Measurements from ENCODE around the gene CAMTA1. TPM values are rescaled to one million over a fixed set of nuclear protein-coding genes. Genes with fewer than 3 reads are reported as not detected.

Gene CAMTA1
- total and polyA plus RNA-seq, 4 donors: 18.0 to 93.5 (median 35.8) TPM

DNA sequence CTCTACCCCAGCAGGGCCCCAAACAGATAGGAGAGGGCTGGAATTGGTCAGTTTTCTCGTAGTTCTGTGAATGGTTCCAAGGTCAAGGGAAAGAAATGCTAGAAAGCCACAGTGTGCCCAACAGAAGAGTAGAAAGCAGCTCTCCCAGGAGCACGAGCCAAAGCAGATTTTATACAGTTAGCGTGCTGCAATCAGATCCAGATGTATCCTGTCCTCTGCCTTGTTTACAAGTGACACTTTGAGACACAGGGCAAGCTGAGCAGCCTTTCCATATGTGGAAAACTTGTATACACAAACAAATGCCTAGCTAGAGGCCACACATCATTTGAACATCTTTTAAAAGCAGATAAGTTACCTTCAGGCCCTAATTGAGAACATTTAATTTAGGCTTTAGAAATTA is 992.3 kb downstream of the CAMTA1 start:
- Histone ChIP-seq H3K4me3 (ENCODE audit: low read depth in 1 of 3, low read length in 3 of 3) (no peak overlapping the region), H3K27me3 (ENCODE audit: control insufficient read depth in 4 of 4, insufficient read depth in 4 of 4, low read length in 3 of 4) (no peaks in the 10 kb centered on the region), H3K9me3 (ENCODE audit: control insufficient read depth in 4 of 4, low read length in 3 of 4) (no peaks in the 10 kb centered on the region), H3K27ac (ENCODE audit: low read depth in 1 of 2, low read length in 2 of 2) (no peak overlapping the region), H3K9ac (ENCODE audit: low read depth in 1 of 2, low read length in 2 of 2) (no peak overlapping the region), H3K4me1 (ENCODE audit: control insufficient read depth in 4 of 4, insufficient read depth in 4 of 4, low read length in 3 of 4) (peaks cover 1 to 18% (median 10%) of the 10 kb centered on the region in 4 donors), H3K36me3 (ENCODE audit: control insufficient read depth in 4 of 4, insufficient read depth in 3 of 4, low read depth in 1 of 4, low read length in 3 of 4) (peaks cover 0 to 33% (median 26%) of the 10 kb centered on the region in 4 donors)
- DNase-seq (ENCODE audit: low spot score): no peak
- TF ChIP-seq YY1 (IDR thresholded peaks at IDR 0.05) (no peak), NR2F2 (IDR thresholded peaks at IDR 0.05) (no peak), TAF1 (conservative IDR thresholded peaks at IDR 0.05) (no peak), RAD21 (IDR thresholded peaks at IDR 0.05) (no peak), HNF4G (IDR thresholded peaks at IDR 0.05) (no peak), GABPA (IDR thresholded peaks at IDR 0.05 in 1 of 2, conservative IDR thresholded peaks at IDR 0.05 in 1 of 2) (no peak), FOXA2 (IDR thresholded peaks at IDR 0.05) (no peak), EGR1 (IDR thresholded peaks at IDR 0.05; ENCODE audit: low read depth in 2 of 2) (no peak)
- TF ChIP-seq, protein P1, sequence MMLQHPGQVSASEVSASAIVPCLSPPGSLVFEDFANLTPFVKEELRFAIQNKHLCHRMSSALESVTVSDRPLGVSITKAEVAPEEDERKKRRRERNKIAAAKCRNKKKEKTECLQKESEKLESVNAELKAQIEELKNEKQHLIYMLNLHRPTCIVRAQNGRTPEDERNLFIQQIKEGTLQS (IDR thresholded peaks at IDR 0.05): no peak
- TF ChIP-seq, protein P2, sequence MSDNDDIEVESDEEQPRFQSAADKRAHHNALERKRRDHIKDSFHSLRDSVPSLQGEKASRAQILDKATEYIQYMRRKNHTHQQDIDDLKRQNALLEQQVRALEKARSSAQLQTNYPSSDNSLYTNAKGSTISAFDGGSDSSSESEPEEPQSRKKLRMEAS (IDR thresholded peaks at IDR 0.05): no peak
- TF ChIP-seq, protein P3, sequence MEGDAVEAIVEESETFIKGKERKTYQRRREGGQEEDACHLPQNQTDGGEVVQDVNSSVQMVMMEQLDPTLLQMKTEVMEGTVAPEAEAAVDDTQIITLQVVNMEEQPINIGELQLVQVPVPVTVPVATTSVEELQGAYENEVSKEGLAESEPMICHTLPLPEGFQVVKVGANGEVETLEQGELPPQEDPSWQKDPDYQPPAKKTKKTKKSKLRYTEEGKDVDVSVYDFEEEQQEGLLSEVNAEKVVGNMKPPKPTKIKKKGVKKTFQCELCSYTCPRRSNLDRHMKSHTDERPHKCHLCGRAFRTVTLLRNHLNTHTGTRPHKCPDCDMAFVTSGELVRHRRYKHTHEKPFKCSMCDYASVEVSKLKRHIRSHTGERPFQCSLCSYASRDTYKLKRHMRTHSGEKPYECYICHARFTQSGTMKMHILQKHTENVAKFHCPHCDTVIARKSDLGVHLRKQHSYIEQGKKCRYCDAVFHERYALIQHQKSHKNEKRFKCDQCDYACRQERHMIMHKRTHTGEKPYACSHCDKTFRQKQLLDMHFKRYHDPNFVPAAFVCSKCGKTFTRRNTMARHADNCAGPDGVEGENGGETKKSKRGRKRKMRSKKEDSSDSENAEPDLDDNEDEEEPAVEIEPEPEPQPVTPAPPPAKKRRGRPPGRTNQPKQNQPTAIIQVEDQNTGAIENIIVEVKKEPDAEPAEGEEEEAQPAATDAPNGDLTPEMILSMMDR (IDR thresholded peaks at IDR 0.05; ENCODE audit: low read depth, low read length, missing input control): no peak
- WGBS: 88% methylated on average over 3 of the region's 3 CpGs

DNA sequence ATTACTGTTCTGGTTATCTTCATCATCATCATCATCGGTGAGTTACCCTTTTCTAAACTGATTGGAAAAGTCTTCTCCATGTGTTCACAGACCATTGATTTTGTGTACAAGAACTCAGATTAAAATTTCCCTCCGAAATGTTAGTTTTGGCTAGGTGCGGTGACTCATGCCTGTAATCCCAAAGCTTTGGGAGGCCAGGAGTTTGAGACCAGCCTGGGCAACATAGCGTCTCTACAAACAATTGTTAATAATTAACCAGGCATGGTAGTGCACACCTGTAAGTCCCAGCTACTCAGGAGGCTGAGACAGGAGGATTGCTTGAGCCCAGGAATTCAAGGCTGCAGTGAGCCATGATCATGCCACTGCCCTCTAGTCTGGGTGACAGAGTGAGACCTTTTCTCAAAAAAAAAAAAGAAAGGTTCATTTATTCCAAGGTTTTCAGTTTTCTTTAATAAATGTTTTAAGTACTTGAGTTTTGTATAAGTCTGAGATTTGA is 992.9 kb downstream of the CAMTA1 start:
- Histone ChIP-seq H3K27me3 (ENCODE audit: control insufficient read depth in 4 of 4, insufficient read depth in 4 of 4, low read length in 3 of 4) (no peaks in the 10 kb centered on the region), H3K9me3 (ENCODE audit: control insufficient read depth in 4 of 4, low read length in 3 of 4) (no peaks in the 10 kb centered on the region), H3K4me1 (ENCODE audit: control insufficient read depth in 4 of 4, insufficient read depth in 4 of 4, low read length in 3 of 4) (peaks cover 1 to 16% (median 9%) of the 10 kb centered on the region in 4 donors), H3K4me3 (ENCODE audit: low read depth in 1 of 3, low read length in 3 of 3) (no peak overlapping the region), H3K9ac (ENCODE audit: low read depth in 1 of 2, low read length in 2 of 2) (no peak overlapping the region), H3K36me3 (ENCODE audit: control insufficient read depth in 4 of 4, insufficient read depth in 3 of 4, low read depth in 1 of 4, low read length in 3 of 4) (peaks cover 0 to 33% (median 26%) of the 10 kb centered on the region in 4 donors), H3K27ac (ENCODE audit: low read depth in 1 of 2, low read length in 2 of 2) (no peak overlapping the region)
- DNase-seq (ENCODE audit: low spot score): no peak
- 52% methylated on average over 4 of the region's 4 CpGs for WGBS
- TF ChIP-seq, protein P1 (IDR thresholded peaks at IDR 0.05): no peak
- TF ChIP-seq, protein P4, sequence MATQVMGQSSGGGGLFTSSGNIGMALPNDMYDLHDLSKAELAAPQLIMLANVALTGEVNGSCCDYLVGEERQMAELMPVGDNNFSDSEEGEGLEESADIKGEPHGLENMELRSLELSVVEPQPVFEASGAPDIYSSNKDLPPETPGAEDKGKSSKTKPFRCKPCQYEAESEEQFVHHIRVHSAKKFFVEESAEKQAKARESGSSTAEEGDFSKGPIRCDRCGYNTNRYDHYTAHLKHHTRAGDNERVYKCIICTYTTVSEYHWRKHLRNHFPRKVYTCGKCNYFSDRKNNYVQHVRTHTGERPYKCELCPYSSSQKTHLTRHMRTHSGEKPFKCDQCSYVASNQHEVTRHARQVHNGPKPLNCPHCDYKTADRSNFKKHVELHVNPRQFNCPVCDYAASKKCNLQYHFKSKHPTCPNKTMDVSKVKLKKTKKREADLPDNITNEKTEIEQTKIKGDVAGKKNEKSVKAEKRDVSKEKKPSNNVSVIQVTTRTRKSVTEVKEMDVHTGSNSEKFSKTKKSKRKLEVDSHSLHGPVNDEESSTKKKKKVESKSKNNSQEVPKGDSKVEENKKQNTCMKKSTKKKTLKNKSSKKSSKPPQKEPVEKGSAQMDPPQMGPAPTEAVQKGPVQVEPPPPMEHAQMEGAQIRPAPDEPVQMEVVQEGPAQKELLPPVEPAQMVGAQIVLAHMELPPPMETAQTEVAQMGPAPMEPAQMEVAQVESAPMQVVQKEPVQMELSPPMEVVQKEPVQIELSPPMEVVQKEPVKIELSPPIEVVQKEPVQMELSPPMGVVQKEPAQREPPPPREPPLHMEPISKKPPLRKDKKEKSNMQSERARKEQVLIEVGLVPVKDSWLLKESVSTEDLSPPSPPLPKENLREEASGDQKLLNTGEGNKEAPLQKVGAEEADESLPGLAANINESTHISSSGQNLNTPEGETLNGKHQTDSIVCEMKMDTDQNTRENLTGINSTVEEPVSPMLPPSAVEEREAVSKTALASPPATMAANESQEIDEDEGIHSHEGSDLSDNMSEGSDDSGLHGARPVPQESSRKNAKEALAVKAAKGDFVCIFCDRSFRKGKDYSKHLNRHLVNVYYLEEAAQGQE (IDR thresholded peaks at IDR 0.05): no peak
- TF ChIP-seq EGR1 (IDR thresholded peaks at IDR 0.05; ENCODE audit: low read depth in 2 of 2): no peak

Data from liver (tissue), 9 donors.